Sigmoid colon (tissue), 3 donors: ENCODE results near the gene RPTOR.

Experiments used
- CTCF ChIP-seq, 4 experiments: fragments of 450-650 bp in 3 of 4; fragments of 200-600 bp in 1 of 4; IDR thresholded peaks; one replicate each; pipeline ENCODE4 v1.5.1; 2016 to 2019; ENCODE audit warnings: antibody characterized with exemption in 4 of 4, mild to moderate bottlenecking in 3 of 4, moderate library complexity in 2 of 4
- POLR2A ChIP-seq, 2 donors: fragments of 450-650 bp; IDR thresholded peaks; one replicate each; pipeline ENCODE4 v1.6.1; 2016; ENCODE audit warnings: antibody characterized with exemption in 2 of 2, mild to moderate bottlenecking in 2 of 2, moderate library complexity in 2 of 2

GRCh38 chr17:80694085-80694991 lies 149.7 kb downstream of the RPTOR start:
- TF ChIP-seq CTCF (IDR thresholded peaks at IDR 0.05): no peak
- TF ChIP-seq POLR2A (IDR thresholded peaks at IDR 0.05): no peak
